HepG2 (cell line): Measurements from ENCODE around the gene ZNF615. TPM values are rescaled to one million over a fixed set of nuclear protein-coding genes. Genes with fewer than 3 reads are reported as not detected.

Experiments used
- CCDC6 ChIP-seq: sonication (generic); formaldehyde crosslinking; IDR thresholded peaks from 2 replicates; pipeline ENCODE4 v1.8.1; 2022; ENCODE audit warnings: mild to moderate bottlenecking, missing genetic modification reagents, moderate library complexity
- ETV5 ChIP-seq: IDR thresholded peaks from 2 replicates; pipeline ENCODE4 v1.6.1; 2018; ENCODE audit warnings: missing biosample characterization, missing genetic modification reagents, inconsistent platforms, borderline replicate concordance
- KLF11 ChIP-seq: IDR thresholded peaks from 2 replicates; pipeline ENCODE4 v1.6.1; 2016; ENCODE audit warnings: missing compliant biosample characterization
- MAFF ChIP-seq: IDR thresholded peaks from 2 replicates; pipeline ENCODE4 v1.6.1; 2011; ENCODE audit warnings: low read depth, low read length, improper control_type of control experiment
- PHB2 ChIP-seq: fragments of 450-650 bp; IDR thresholded peaks from 2 replicates; pipeline ENCODE4 v1.6.1; 2018; ENCODE audit not compliant: partially characterized antibody
- PLRG1 ChIP-seq: fragments of 450-650 bp; conservative IDR thresholded peaks from 2 replicates; pipeline ENCODE4 v1.6.1; 2016
- RXRA ChIP-seq: sonication (generic); formaldehyde crosslinking; IDR thresholded peaks from 2 replicates; pipeline ENCODE4 v1.5.1; 2020; ENCODE audit warnings: missing genetic modification reagents
- TMF1 ChIP-seq: sonication (generic); formaldehyde crosslinking; IDR thresholded peaks from 2 replicates; pipeline ENCODE4 v1.8.1; 2022; ENCODE audit warnings: low read depth, missing genetic modification reagents
- ZBTB8A ChIP-seq: sonication (generic); formaldehyde crosslinking; IDR thresholded peaks from 2 replicates; pipeline ENCODE4 v1.4.0; 2020; ENCODE audit warnings: mild to moderate bottlenecking, low read depth, missing genetic modification reagents, borderline replicate concordance
- ZKSCAN8 ChIP-seq: IDR thresholded peaks from 2 replicates; pipeline ENCODE4 v1.6.1; 2016; ENCODE audit warnings: borderline replicate concordance, missing genetic modification reagents, missing compliant biosample characterization
- ZMYM3 ChIP-seq: sonication (generic); formaldehyde crosslinking; IDR thresholded peaks from 2 replicates; pipeline ENCODE4 v1.5.1; 2020; ENCODE audit warnings: mild to moderate bottlenecking, missing genetic modification reagents
- ZNF224 ChIP-seq: sonication (generic); formaldehyde crosslinking; IDR thresholded peaks from 2 replicates; pipeline ENCODE4 v1.5.0; 2020; ENCODE audit warnings: mild to moderate bottlenecking, missing genetic modification reagents
- ZNF33B ChIP-seq: sonication (generic); formaldehyde crosslinking; IDR thresholded peaks from 2 replicates; pipeline ENCODE4 v1.5.1; 2020; ENCODE audit warnings: mild to moderate bottlenecking, missing genetic modification reagents
- ZNF839 ChIP-seq: sonication (generic); formaldehyde crosslinking; IDR thresholded peaks from 2 replicates; pipeline ENCODE4 v1.4.0; 2020; ENCODE audit warnings: missing genetic modification reagents, mild to moderate bottlenecking, borderline replicate concordance
- ZSCAN29 ChIP-seq: sonication (generic); formaldehyde crosslinking; conservative IDR thresholded peaks from 2 replicates; pipeline ENCODE4 v1.4.0; 2020; ENCODE audit warnings: mild to moderate bottlenecking, missing genetic modification reagents
- polyA plus RNA-seq, 8 experiments: library from polyadenylated mRNA; depleted of rRNA in 3 of 8; stranded (reverse) in 7 of 8; unstranded in 1 of 8; fragments of >200 nt; fragmentation: Illumina TruSeq in 4 of 8; extraction: Trizol in 4 of 8; gene quantifications; 2 replicates each; pipeline versions ENCODE4 v1.2.1 to v1.2.3, GENCODE V29; 2011 to 2016; ENCODE audit warnings: low read depth in 4 of 8, missing spikeins in 1 of 8, mixed read lengths in 1 of 8; ENCODE audit not compliant: insufficient read depth in 1 of 8
- total RNA-seq, 5 experiments: library from RNA; depleted of rRNA; stranded (reverse); fragments of >200 nt; fragmentation: Illumina TruSeq; extraction: Trizol; gene quantifications; 2 replicates each; pipeline ENCODE4 v1.2.3, GENCODE V29; 2016; ENCODE audit warnings: low read depth in 1 of 5
- TF ChIP-seq, protein P1 (sequence below): sonication (generic); formaldehyde crosslinking; conservative IDR thresholded peaks from 2 replicates; pipeline ENCODE4 v1.4.0; 2020; ENCODE audit warnings: missing genetic modification reagents
- TF ChIP-seq, protein P2 (sequence below): sonication (generic); formaldehyde crosslinking; IDR thresholded peaks from 2 replicates; pipeline ENCODE4 v1.9.0; 2022; ENCODE audit warnings: missing genetic modification reagents, mild to moderate bottlenecking, borderline replicate concordance
- TF ChIP-seq, protein P3 (sequence below): IDR thresholded peaks from 2 replicates; pipeline ENCODE4 v1.6.1; 2016; ENCODE audit warnings: missing genetic modification reagents, missing compliant biosample characterization
- TF ChIP-seq, protein P4 (sequence below): sonication (generic); formaldehyde crosslinking; IDR thresholded peaks from 2 replicates; pipeline ENCODE4 v1.9.0; 2021; ENCODE audit warnings: missing genetic modification reagents, borderline replicate concordance
- TF ChIP-seq, protein P5 (sequence below): sonication (generic); formaldehyde crosslinking; IDR thresholded peaks from 2 replicates; pipeline ENCODE4 v1.8.0; 2022; ENCODE audit warnings: missing genetic modification reagents, low read depth, mild to moderate bottlenecking, borderline replicate concordance
- TF ChIP-seq, protein P6 (sequence below): sonication (generic); formaldehyde crosslinking; IDR thresholded peaks from 2 replicates; pipeline ENCODE4 v1.5.0; 2020; ENCODE audit warnings: mild to moderate bottlenecking, missing genetic modification reagents

ZNF615 gene
- total and polyA plus RNA-seq, 2 of the 13 experiments (the other 11 are each of a cell fraction or from before 2014, with no cell fraction given): 5.2 to 7.8 TPM

DNA sequence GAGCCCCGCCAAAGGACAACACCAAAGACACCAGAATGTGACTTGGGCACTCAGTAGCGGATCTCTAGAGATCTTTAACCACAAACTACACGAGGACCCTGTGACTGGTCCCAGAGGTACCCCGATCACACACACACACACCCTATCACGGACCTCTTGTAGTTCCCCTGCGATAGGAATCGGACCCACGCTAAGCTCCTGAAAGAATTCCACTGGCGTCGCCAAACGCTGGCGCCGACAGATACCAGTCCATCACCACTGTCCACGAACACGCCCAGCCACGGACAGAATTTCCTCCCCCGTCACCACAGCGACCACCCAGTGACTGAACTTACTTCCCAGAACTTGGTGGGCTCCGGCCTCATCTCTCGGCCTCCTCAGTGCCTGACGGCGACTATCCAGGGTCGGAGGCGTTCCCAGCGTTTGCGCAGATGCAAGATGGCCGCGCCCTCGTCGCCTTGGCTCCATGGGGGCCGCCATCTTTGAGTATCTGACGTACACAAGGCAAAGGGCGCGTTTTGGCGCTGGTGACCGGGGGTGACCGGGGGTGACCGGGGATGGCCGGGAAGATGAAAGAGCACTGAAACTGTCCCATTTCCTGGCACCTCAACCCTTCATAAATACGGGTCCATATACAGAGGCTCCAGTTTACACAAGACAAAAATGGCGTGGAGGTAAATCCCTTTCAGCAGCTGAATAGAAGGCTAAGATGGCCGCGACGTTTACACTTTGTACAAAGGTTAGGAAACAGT lies at the start of gene ZNF615 (continued):
- TF ChIP-seq TMF1 (CRISPR knock-in tag) (peak; percentile 82; the same call in 1 of the 2 replicates), MAFF (no peak), ZBTB8A (CRISPR knock-in tag) (no peak), ZKSCAN8 (CRISPR knock-in tag) (no peak), ZMYM3 (CRISPR knock-in tag) (peak; percentile 51; the same call in 1 of the 2 replicates), PHB2 (no peak), ZSCAN29 (CRISPR knock-in tag) (peak; percentile 78), ETV5 (CRISPR knock-in tag) (peak; percentile 52; the same call in 1 of the 2 replicates), RXRA (peak; percentile 95), ZNF33B (peak; percentile 64), CCDC6 (peak; percentile 71; the same call in 1 of the 2 replicates), ZNF839 (CRISPR knock-in tag) (peak; percentile 63; the same call in 1 of the 2 replicates), PLRG1 (no peak), KLF11 (CRISPR knock-in tag) (no peak), ZNF224 (CRISPR knock-in tag) (0 out of 2 replicates have a peak, but pooled peaks have one; percentile 78)
- TF ChIP-seq, protein P1, sequence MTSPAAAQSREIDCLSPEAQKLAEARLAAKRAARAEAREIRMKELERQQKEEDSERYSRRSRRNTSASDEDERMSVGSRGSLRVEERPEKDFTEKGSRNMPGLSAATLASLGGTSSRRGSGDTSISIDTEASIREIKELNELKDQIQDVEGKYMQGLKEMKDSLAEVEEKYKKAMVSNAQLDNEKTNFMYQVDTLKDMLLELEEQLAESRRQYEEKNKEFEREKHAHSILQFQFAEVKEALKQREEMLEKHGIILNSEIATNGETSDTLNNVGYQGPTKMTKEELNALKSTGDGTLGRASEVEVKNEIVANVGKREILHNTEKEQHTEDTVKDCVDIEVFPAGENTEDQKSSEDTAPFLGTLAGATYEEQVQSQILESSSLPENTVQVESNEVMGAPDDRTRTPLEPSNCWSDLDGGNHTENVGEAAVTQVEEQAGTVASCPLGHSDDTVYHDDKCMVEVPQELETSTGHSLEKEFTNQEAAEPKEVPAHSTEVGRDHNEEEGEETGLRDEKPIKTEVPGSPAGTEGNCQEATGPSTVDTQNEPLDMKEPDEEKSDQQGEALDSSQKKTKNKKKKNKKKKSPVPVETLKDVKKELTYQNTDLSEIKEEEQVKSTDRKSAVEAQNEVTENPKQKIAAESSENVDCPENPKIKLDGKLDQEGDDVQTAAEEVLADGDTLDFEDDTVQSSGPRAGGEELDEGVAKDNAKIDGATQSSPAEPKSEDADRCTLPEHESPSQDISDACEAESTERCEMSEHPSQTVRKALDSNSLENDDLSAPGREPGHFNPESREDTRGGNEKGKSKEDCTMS (CRISPR knock-in tag): no peak
- TF ChIP-seq, protein P2, sequence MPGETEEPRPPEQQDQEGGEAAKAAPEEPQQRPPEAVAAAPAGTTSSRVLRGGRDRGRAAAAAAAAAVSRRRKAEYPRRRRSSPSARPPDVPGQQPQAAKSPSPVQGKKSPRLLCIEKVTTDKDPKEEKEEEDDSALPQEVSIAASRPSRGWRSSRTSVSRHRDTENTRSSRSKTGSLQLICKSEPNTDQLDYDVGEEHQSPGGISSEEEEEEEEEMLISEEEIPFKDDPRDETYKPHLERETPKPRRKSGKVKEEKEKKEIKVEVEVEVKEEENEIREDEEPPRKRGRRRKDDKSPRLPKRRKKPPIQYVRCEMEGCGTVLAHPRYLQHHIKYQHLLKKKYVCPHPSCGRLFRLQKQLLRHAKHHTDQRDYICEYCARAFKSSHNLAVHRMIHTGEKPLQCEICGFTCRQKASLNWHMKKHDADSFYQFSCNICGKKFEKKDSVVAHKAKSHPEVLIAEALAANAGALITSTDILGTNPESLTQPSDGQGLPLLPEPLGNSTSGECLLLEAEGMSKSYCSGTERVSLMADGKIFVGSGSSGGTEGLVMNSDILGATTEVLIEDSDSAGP: peak; percentile 84; the same call in 1 of the 2 replicates
- TF ChIP-seq, protein P3, sequence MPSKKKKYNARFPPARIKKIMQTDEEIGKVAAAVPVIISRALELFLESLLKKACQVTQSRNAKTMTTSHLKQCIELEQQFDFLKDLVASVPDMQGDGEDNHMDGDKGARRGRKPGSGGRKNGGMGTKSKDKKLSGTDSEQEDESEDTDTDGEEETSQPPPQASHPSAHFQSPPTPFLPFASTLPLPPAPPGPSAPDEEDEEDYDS: peak; percentile 43; the same call in 1 of the 2 replicates
- TF ChIP-seq, protein P4, sequence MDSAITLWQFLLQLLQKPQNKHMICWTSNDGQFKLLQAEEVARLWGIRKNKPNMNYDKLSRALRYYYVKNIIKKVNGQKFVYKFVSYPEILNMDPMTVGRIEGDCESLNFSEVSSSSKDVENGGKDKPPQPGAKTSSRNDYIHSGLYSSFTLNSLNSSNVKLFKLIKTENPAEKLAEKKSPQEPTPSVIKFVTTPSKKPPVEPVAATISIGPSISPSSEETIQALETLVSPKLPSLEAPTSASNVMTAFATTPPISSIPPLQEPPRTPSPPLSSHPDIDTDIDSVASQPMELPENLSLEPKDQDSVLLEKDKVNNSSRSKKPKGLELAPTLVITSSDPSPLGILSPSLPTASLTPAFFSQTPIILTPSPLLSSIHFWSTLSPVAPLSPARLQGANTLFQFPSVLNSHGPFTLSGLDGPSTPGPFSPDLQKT (CRISPR knock-in tag): no peak
- TF ChIP-seq, protein P5, sequence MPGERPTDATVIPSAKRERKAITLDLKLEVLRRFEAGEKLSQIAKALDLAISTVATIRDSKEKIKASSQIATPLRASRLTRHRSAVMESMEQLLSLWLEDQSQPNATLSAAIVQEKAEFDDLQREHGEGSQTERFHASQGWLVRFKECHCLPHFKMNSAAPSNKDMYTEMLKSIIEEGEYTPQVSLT: no peak
- TF ChIP-seq, protein P6, sequence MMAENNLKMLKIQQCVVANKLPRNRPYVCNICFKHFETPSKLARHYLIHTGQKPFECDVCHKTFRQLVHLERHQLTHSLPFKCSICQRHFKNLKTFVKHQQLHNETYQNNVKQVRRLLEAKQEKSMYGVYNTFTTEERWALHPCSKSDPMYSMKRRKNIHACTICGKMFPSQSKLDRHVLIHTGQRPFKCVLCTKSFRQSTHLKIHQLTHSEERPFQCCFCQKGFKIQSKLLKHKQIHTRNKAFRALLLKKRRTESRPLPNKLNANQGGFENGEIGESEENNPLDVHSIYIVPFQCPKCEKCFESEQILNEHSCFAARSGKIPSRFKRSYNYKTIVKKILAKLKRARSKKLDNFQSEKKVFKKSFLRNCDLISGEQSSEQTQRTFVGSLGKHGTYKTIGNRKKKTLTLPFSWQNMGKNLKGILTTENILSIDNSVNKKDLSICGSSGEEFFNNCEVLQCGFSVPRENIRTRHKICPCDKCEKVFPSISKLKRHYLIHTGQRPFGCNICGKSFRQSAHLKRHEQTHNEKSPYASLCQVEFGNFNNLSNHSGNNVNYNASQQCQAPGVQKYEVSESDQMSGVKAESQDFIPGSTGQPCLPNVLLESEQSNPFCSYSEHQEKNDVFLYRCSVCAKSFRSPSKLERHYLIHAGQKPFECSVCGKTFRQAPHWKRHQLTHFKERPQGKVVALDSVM: peak; percentile 99
